HAP-1 (cell line): Measurements from ENCODE around the gene HAUS3.
A peak's percentile ranks its signal among the peaks of the same experiment; 100 is the strongest.
"Not testable (repeated sequence)": the region's sequence is repeated elsewhere in the genome, so short reads cannot be mapped to it uniquely, and the experiment has no call there.

Experiments used
- DNase-seq, 2 experiments: peaks; one replicate each; pipeline ENCODE4 v3.0.0-alpha.2; 2016 to 2020; ENCODE audit warnings: low spot score in 2 of 2
- H3K27me3 ChIP-seq: fragments of 250-450 bp; sonication (Bioruptor Pico); 2 replicates; pipeline ENCODE4 v1.5.1; 2020; ENCODE audit warnings: low read depth, mild to moderate bottlenecking, moderate library complexity
- H3K36me3 ChIP-seq: fragments of 250-450 bp; sonication (Bioruptor Pico); replicated peaks from 2 replicates; pipeline ENCODE4 v1.5.1; 2020; ENCODE audit warnings: mild to moderate bottlenecking
- H3K4me1 ChIP-seq: fragments of 250-450 bp; sonication (Bioruptor Pico); 2 replicates; pipeline ENCODE4 v1.5.1; 2020; ENCODE audit warnings: mild to moderate bottlenecking
- H3K4me3 ChIP-seq: fragments of 250-450 bp; sonication (Bioruptor Pico); 2 replicates; pipeline ENCODE4 v1.5.1; 2020; ENCODE audit warnings: mild to moderate bottlenecking, moderate library complexity
- H3K9me3 ChIP-seq: fragments of 250-450 bp; sonication (Bioruptor Pico); 2 replicates; pipeline ENCODE4 v1.5.1; 2020; ENCODE audit warnings: mild to moderate bottlenecking, moderate library complexity
- in situ Hi-C: fragments of 300-500 bp; cut with MboI; formaldehyde crosslinking; loops from 3 replicates; pipeline ENCODE4 v1.14.3; 2020; ENCODE audit warnings: low sequenced_read_pairs, inconsistent platforms, mixed read lengths

The HAUS3 gene

GRCh38 chr4:2246384-2247127 lies 4.6 kb upstream of the HAUS3 start:
- DNase-seq: peak in 1 of 2 experiments; percentile 7
- H3K4me1 ChIP-seq: peaks cover 19% of the 10 kb centered on the region
- no peaks in the 10 kb centered on the region for H3K27me3 ChIP-seq
- no peak overlapping the region for H3K4me3 ChIP-seq
- no peaks in the 10 kb centered on the region for H3K9me3 ChIP-seq
- in situ Hi-C loops: no loop called here
- no peaks in the 10 kb centered on the region for H3K36me3 ChIP-seq

DNA sequence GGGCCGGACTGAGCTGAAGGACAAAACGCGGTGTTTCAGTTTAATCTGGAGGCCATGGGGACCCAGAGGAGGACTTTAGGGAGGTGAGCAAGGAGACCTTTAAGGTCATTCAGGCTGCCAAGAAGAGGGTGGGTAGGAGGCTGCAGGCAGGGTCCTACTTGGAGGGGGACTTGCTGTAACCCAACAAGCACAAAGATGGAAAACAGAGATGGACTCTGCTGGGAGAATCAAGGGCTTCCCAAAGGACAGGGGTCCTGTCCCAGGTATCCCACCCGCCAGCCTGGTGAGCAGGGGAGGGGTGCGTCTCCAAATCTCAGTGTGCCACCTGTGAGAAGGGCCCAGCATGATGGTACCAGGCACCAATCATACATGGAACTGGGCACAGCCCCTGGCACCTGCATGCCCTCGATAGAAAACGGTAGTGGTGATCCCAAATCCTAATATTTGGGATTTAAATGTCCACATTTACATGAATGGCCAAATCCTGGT lies 3.9 kb upstream of the HAUS3 start:
- no peaks in the 10 kb centered on the region for H3K9me3 ChIP-seq
- in situ Hi-C loops: no loop called here
- no peak overlapping the region for H3K4me3 ChIP-seq
- no peaks in the 10 kb centered on the region for H3K27me3 ChIP-seq
- H3K4me1 ChIP-seq: peaks cover 19% of the 10 kb centered on the region
- H3K36me3 ChIP-seq: no peaks in the 10 kb centered on the region
- peak in 1 of 2 experiments; percentile 5 for DNase-seq

DNA sequence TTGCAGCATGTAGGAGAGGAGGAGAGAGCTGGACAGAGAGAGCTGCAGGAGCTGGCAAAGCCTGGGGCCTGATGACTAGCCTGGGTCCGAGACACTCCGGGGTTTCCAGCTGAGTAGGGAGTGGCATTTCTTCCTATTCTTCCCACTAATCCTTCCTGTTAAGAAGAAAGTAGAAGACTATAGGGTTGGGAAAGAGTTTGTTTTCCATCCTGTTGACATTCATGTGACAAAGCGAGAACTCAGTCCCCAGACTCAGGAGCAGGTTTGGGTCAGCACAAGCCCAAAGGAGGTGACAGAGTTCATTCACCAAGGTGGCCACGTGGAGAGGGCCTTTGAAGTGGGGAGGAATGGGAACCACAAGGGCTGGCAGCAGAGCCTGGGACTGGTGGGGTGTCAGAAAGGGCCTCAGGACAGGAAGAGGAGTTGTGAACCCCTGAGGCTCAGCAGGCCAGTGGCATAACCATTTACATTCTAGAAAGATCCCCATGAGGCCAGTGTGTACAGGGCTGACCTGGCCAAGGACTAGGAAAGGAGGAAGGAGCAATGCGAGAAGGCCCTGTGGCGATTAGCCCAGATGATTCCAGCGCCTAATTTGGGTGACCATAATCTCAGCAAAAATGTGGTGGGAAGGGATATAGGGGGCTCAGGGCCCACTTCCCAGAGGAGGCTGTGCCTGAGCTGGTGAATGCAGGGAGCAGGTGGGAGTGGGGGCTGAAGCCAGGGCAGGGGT lies 3.3 kb upstream of the HAUS3 start:
- Histone ChIP-seq H3K4me3 (no peak overlapping the region), H3K27me3 (no peaks in the 10 kb centered on the region), H3K36me3 (no peaks in the 10 kb centered on the region), H3K9me3 (no peaks in the 10 kb centered on the region), H3K4me1 (peaks cover 19% of the 10 kb centered on the region)
- DNase-seq: peak in 1 of 2 experiments; percentile 42
- in situ Hi-C loops: no loop called here

GRCh38 chr4:2243681-2244380 lies 1.9 kb upstream of the HAUS3 start:
- in situ Hi-C loops: no loop called here
- Histone ChIP-seq H3K36me3 (peaks cover 6% of the 10 kb centered on the region), H3K27me3 (no peaks in the 10 kb centered on the region), H3K4me3 (no peak overlapping the region), H3K9me3 (no peaks in the 10 kb centered on the region), H3K4me1 (peaks cover 23% of the 10 kb centered on the region)
- DNase-seq: peak in 1 of 2 experiments; percentile 52

- in situ Hi-C loops: no loop called here
- Histone ChIP-seq H3K4me3 (peak overlapping the region; percentile 85), H3K9me3 (no peaks in the 10 kb centered on the region), H3K4me1 (peaks cover 32% of the 10 kb centered on the region), H3K36me3 (peaks cover 16% of the 10 kb centered on the region), H3K27me3 (no peaks in the 10 kb centered on the region)
- DNase-seq: no peak
Measured at GRCh38 chr4:2241003-2241402, 918 bp downstream of the HAUS3 start.

DNA sequence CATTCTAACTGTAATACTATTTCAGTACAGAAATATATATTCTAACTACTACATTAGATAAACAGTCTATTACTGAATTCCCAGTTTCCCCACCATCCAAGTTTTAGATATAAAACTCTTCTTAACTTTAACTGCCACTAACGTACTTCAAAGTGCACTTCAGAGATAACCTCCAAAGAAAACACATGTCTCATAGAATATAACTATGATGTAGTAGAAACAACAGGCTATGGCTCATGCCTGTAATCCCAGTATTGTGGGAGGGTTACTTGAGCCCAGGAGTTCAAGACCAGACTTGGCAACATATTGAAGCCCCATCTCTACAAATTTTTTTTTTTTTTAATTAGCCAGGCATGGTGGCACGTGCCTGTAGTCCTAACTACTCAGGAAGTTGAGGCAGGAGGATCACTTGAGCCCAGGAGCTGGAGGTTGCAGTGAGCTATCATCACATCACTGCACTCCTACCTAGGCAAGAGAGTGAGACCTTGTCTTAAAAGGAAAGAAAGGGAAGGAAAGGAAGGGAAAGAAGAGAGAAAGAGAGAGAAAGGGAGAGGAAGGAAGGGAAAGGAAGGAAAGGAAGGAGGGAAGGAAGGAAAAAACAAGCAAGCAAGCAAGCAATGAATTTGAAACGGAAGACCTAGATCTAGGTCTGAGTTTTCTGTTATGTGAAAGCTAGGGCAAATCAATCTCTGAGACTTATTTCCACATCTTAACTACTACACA lies 4.8 kb downstream of the HAUS3 start:
- Histone ChIP-seq H3K4me3 (no peak overlapping the region), H3K4me1 (peaks cover 13% of the 10 kb centered on the region), H3K36me3 (peaks cover 30% of the 10 kb centered on the region), H3K27me3 (no peaks in the 10 kb centered on the region), H3K9me3 (no peaks in the 10 kb centered on the region)
- DNase-seq: no peak
- in situ Hi-C loops: no loop called here

DNA sequence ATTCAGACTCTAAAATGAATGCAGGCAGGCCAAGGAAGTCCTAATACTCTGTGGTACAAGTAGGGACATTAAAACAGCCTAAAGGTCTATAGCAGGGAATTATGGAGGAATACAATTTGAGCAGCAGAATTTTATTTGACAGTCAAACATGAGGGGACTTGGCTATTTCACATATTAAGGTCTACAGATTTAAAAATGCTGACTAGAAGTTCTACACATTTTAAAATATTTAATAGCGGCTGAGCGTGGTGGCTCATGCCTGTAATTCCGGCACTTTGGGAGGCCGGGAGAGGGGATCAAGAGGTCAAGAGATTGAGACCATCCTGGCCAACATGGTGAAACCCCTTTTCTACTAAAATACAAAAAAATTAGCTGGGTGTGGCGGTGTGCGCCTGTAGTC lies 10.8 kb downstream of the HAUS3 start:
- no peaks in the 10 kb centered on the region for H3K9me3 ChIP-seq
- no peak for DNase-seq
- no peaks in the 10 kb centered on the region; the same call in 1 of the 2 replicates for H3K4me1 ChIP-seq
- H3K36me3 ChIP-seq: peaks cover 27% of the 10 kb centered on the region
- in situ Hi-C loops: no loop called here
- H3K27me3 ChIP-seq: no peaks in the 10 kb centered on the region
- H3K4me3 ChIP-seq: no peak overlapping the region

DNA sequence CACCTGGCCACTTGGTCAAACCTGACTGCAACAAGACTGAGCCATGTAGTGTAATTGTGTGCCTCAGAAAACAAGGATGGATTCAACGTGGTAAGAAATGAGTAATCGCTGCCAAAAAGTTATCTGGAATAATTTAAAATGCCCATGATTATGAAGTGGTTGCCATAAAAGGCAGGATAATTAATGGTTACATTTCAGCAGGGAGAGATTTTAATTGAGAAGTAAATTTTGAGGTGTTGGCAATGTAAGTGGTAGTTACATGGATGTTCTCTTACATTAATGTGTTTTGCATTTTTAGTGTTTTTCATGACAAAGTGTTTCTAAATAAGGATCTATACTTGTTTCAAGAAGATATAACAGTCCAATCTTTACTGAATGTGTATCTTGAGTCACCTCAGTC lies 15.7 kb downstream of the HAUS3 start:
- H3K36me3 ChIP-seq: peaks cover 13% of the 10 kb centered on the region
- no peaks in the 10 kb centered on the region for H3K27me3 ChIP-seq
- no peak overlapping the region for H3K4me3 ChIP-seq
- in situ Hi-C loops: loop anchor here (10.0 kb wide), 1 partner anchor 219 kb away; no protein-coding TSS in a partner anchor
- no peaks in the 10 kb centered on the region for H3K9me3 ChIP-seq
- no peak for DNase-seq
- no peaks in the 10 kb centered on the region; the same call in 1 of the 2 replicates for H3K4me1 ChIP-seq

DNA sequence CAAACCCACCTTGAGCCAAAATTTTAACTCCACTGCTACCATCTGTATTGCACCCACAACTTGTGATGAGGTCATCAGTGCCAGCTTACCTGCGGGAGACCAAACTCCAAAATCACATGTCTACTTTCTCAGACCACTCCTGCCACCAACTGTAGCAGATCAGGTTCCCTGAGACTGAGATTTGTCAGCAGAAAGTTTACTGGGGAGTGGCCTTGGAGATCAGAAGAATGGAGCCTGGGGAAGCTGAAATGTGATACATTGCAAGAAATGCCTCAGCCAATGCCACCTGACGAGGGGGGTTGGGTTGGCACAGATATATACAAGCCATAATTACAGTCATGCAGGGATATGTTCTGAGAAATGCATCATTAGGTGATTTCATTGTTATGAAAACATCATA lies 19.1 kb downstream of the HAUS3 start:
- no peak for DNase-seq
- Histone ChIP-seq H3K9me3 (no peaks in the 10 kb centered on the region), H3K4me1 (no peaks in the 10 kb centered on the region), H3K27me3 (no peaks in the 10 kb centered on the region), H3K36me3 (peaks cover 9% of the 10 kb centered on the region), H3K4me3 (no peak overlapping the region)
- in situ Hi-C loops: loop anchor here (10.0 kb wide), 1 partner anchor 222 kb away; no protein-coding TSS in a partner anchor

DNA sequence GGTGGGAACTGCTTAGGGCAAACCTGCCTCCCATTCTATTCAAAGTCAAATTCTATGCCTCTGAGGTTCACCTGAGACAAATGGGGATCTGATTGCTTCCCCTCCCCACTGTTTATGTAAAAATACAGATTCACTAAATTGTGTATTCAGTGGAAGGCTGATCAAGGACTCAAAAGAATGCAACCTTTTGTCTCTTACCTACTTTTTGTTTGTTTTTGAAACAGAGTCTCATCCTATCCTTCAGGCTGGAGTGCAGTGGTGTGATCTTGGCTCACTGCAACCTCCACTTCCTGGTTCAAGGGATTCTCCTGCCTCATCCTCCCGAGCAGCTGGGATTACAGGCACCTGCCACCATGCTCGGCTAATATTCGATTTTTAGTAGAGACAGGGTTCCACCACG lies 20.5 kb downstream of the HAUS3 start:
- not testable (repeated sequence) for H3K4me3 ChIP-seq, H3K9me3 ChIP-seq, H3K36me3 ChIP-seq, DNase-seq, H3K27me3 ChIP-seq, H3K4me1 ChIP-seq
- in situ Hi-C loops: loop anchor here (10.0 kb wide), 1 partner anchor 223 kb away; no protein-coding TSS in a partner anchor

DNA sequence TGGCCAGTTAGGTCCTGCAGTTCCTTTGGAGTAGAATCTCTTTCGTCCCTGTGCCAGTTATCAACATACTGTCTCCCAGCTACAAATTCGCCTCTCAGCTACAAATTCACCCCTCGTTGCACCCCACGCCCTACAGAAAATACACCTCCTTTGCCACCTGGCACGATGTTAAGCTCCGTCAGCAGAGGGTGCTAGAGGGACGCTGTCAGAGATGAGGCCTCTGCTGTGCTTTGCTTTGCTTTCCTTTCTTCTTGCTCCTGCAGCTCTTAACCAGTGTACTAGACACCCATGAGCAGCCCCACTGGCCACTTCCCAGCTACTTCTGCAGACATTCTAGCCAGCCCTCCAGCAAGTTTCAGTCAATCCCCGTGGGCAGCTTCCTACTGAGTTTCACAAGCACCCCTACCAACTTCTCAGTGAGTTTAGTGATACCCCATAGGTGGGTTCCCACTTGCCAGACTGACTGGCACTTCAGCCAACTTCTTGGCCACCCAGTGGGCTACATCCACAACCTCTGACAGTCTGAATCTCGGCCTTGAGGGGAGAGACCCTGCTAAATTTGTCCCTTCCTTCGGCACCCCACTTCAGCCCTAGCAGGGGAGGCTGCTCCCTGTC lies 21.8 kb downstream of the HAUS3 start:
- Histone ChIP-seq H3K27me3 (no peaks in the 10 kb centered on the region), H3K4me3 (no peak overlapping the region), H3K4me1 (no peaks in the 10 kb centered on the region), H3K9me3 (no peaks in the 10 kb centered on the region), H3K36me3 (peaks cover 5% of the 10 kb centered on the region; the same call in 1 of the 2 replicates)
- in situ Hi-C loops: loop anchor here (10.0 kb wide), 1 partner anchor 225 kb away; no protein-coding TSS in a partner anchor
- peak; percentile 73 to 87 for DNase-seq

DNA sequence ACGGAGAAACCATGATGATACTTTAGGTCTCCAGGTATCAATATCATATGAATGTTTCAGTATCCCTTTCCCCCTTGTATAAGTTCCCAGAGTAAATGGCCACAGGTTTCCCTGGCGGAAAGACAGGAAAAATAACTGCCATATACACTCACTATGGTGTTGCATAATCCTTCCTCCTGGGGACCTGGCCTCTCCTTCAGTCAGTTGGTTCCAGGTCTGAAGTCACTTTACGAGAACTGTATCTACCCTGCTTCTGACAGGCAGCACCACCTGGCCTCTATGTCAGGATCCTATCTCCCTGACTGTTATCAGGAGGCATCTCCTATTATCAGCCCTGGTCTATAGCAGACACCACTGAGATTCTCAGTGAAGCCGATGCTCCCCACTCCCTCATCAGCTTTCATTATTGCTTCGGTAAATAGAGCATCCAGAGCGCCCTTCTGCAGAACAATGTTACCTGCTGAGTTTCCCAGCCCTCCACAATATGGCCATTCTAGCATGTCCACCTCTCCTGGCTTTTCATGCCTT lies 22.6 kb downstream of the HAUS3 start:
- no peak for DNase-seq
- Histone ChIP-seq H3K36me3 (peaks cover 5% of the 10 kb centered on the region; the same call in 1 of the 2 replicates), H3K4me1 (no peaks in the 10 kb centered on the region), H3K27me3 (no peaks in the 10 kb centered on the region), H3K9me3 (no peaks in the 10 kb centered on the region), H3K4me3 (no peak overlapping the region)
- in situ Hi-C loops: no loop called here
